GM18520 (cell line): ENCODE results near the gene KCNJ6.
"Not testable (repeated sequence)": the region's sequence is repeated elsewhere in the genome, so short reads cannot be mapped to it uniquely, and the experiment has no call there.

Source experiments
- ATAC-seq: cut with Tn5 transposase; IDR thresholded peaks from one replicate; pipeline ENCODE4 v1.9.1; 2021; ENCODE audit not compliant: unreplicated experiment

KCNJ6 gene

DNA sequence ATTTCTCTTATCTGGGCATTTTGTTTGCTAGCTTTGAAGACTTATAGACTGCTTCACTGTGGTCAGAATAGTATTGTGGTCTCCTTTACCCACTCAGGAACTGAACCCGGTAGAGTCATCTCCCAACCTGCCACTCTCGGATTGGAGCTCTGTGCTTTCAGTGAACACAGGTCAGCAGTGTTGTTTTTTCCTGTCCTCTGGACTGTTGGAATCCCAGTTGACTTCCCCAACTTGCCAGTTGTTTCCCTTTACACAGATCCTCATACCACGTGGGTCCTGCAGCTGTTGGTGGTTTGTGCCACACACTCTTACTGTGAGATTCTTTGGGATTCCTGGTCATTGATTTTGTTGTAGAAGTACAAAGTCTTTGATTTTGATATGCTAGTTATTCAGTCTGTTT lies 335.6 kb downstream of the KCNJ6 start:
- ATAC-seq: no peak

DNA sequence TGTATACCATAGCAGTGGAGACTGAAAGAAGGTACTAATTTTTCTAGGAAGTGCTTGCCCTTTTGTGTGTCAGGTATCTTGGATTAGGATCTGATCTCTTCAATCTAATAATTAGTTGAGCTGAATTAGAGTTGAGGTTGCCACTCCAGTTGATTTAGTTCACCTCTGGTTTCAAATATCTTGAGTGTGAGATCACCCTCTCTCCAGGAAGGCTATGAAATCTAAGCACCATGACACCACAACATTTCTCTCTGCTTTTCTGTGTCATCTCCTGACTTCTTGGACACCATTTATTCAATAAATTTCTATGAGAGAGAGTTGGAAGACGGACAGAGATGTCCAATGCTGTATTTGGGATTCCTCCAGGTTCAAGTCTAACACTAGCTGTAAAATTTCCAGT lies 336.9 kb downstream of the KCNJ6 start:
- ATAC-seq: no peak

DNA sequence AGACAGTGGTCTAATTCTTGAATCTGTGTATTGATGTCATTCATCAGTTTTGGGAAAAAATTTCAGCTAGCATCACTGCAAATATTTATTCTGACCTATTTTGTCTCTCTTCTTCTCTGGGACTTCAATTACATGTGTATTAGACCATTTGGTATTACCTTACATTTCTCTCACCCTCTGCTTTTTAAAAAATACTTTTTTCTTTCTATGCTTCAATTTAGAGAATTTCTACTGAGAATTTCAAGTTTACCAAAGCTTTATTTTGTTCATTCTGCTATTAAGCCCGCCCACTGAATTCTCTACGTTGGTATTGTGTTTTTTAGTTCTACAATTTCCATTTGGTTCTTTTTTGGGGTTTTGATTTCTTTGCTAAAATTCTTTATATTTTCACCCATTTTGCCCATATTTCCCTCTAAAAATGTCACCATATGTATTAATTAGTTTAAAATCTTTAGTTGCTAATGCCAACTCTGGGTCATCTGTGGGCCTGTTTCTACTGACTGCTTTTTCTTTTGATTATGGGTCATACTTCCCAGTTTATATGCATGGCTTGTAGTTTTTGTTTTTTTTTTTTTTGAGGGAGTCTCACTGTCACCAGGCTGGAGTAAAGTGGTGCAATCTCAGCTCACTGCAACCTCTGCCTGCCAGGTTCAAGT lies 337.7 kb downstream of the KCNJ6 start:
- no peak for ATAC-seq

DNA sequence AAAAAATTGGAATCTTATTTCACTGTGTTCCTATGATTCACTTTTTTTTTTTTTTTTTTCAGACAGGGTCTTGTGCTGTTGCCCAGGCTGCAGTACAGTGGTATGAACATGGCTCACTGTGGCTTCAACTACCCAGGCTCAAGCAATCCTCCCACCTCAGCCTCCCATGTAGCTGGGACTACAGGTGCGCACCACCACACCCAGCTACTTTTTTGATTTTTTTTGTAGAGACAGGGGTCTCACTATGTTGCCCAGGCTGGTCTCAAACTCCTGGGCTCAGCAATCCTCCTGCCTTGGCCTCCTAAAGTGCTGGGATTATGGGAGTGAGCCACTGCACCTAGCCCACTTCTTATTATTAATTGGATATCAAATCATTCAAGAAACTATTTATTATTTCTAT lies 339.3 kb downstream of the KCNJ6 start:
- not testable (repeated sequence) for ATAC-seq

DNA sequence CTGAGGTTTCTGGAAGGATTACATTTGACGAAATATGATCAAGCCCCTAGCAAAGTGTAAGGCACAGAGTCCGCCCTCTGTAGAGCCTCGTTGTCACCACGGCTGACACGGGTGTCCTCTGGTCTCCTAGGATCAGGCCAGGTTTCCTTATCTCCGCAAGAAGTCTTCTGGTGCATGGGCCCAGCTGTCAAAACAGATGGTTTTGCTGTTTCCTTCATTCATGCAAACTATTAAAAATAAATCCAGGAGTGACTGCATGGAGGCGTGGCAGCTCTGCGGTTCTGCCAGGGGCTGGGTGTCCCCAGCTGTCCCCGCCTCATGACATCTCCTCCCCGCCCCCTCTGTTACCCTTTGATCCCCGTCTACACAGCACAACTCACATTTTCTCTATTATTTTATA lies 340.7 kb downstream of the KCNJ6 start:
- ATAC-seq: no peak

DNA sequence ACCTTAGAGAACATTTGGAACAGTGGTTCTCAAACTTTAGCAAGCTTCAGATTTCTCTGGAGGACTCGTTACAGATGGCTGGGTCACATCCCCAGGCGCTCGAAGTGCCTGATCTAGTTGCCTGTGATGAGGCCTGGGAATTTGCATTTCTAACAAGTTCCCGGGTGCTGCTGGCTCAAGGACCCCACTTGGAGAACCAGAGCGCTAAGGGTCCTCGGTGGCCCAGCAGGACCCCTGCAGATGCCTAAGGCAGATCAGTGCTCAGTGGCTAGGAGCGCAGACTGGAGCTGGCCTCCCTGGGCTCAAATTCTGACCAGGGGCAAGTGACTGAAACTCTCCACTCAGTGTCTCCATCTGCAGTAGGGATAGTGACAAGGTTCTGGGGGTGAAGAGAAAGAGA lies 341.5 kb downstream of the KCNJ6 start:
- no peak for ATAC-seq

DNA sequence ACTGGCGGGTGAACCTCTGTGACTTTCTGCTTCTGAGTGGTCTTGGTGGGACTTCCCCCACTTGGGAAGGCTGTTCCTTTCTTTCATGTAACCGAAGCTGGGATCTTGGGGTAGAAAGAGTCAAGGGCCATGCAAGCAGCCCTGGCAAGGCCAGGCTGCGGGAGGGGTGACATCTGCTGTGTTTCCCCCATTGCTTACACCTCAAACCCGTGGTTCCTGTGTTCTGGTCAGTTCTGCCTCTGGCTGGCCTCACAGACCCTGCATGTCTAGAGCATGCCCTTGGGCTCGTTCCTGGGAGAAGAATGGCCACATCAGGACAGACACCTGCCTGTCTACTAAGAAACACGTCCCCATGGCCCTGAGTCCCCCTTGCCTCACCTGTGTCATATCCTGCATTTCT lies 341.9 kb downstream of the KCNJ6 start:
- ATAC-seq: no peak

DNA sequence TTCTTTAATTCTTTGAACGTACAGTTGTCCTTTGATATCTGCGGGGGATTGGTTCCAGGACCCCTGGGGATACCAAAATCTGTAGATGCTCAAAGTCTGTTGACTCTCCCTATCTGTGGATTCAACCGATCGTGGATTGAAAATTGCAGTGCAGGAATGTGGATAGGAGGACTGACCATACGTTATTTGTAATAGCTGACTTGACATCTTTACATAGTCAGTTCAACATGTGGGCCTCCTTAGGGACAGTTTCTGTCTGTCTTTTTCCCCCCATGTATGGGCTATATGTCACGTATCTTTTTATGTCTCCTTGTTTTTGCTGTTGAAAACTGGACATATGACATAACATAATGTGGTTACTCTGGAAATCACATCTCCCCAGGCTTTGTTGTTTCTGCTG lies 344.8 kb downstream of the KCNJ6 start:
- ATAC-seq: no peak

DNA sequence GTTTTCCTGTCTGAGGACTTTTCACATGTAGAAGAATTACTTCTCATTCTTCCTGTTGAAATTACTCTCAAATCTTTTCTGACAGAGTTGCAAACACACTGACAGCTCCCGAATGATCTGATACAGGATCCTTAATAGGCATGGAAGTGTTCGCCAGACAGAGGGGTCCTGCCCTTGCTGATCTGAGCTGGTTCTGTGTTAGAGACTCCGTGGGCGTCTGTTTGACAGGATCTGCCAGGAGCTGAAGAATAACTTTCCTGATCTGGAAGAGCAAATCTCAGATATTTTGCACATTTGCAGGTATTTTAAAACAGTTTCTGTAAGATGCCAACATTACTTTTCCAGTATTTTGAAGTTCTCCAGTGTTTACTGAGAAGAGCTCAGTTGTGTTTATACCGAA lies 347.3 kb downstream of the KCNJ6 start:
- no peak for ATAC-seq

DNA sequence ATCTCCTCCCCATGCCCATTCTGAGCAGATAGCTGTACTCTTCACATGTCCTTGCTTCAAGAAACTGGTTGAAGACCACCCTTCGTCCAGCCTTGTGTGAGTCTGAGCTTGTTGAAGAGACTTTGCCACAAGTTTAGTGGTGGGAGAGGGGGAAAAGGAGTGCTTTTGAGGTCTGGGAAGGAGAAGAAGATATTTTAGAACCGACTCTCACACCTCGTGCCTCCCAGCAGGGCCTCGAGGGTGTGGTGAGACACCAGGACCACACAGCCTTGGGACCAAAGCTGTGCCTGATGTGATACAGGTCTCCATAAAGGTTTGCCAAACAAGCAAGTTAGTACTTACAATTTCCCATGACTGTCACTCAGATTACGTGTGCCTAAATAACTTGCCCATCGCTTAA lies 347.8 kb downstream of the KCNJ6 start:
- ATAC-seq: no peak

DNA sequence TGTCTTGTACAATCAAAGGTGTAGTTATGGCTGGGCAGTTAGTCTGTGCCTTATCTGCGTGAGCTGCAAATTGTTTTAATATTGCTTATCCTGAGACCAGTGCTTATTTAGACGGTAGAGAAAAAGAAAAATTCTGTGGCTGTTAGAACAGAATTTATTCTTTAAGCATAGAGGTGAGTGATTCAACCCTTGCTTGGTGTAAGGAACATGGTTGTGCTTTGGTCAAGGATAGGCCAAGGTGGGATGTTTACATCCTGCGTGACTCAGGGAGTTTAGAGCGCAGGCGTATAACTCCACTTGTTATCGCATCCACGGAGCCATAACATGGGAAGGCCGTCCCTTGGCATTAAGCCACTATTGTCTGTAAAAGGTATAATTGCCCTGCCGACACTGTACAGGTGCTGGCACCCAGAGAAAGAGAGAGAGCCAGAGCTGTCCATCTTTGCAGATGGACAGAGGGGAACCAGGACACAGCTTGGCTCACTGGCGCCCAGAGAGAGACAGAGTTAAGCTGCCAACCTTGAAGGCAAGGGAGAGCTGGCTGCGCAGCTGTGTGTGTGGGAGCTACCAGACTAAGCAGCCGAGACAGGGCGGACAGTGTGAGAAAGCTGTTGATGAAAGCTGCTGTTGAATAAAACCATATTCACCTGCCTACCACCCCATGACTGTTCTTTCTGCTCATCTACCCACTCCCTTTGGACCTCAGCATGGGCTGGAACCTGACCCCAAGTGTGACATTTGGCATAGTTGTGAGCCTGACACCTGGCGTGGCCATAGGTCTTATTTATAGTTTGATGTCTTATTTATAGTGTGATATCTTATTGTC lies 349.3 kb downstream of the KCNJ6 start:
- ATAC-seq: no peak

DNA sequence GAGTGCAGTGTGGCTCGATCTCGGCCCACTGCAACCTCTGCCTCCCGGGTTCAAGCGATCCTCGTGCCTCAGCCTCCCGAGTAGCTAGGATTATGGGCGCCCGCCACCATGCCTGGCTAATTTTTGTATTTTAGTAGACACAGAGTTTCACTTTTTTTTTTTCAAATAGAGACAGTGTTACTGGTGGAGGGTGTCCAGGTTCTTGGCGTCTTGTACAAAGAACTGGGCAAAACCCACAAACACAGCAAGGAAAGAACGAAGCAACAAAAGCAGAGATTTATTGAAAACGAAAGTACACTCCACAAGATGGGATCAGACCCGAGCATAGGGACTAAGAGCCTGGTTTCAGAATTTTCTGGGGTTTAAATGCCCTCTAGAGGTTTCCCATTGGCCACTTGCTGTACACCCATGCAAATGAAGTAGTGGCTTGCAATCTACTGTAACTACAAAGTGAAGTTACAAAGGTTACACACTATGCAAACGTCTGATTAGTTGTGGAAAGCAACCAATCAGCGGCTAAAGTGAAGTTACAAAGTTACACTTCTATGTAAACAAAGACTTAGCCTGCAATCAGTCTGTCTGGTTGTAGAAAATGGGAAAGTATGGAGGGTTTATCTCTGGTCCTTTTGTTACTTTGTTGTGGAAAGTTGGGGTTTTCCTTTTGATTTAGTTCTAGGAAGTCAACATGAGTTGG lies 350.6 kb downstream of the KCNJ6 start:
- no peak for ATAC-seq

DNA sequence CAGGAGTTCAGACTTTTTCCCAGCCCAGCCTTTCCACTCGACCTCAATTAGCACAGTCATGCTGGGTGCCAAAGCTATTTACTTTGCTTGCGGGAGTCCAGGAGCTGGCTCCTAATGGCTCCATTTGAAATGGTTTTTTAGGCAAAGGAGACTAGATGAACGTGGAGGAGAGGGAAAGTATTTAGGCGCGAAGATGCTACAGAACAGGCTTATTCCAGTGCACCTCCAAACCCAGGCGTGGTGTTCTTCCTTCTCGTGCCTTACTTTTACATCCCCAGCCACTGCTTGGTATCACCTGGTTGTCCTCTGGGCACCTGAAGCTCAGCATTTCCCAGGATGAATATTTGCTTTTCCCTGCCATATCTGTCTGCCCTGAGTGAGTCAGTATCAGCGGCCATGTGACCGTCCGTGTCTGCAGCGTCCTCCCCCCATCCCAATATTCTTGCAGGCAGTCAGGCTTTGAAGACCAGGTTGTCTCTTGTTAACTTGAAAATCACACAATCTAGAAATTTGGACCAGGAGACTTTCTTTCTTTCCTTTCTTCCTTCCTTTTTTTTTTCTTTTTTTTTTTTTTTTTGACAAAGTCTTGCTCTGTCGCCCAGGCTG lies 351.2 kb downstream of the KCNJ6 start:
- no peak for ATAC-seq

DNA sequence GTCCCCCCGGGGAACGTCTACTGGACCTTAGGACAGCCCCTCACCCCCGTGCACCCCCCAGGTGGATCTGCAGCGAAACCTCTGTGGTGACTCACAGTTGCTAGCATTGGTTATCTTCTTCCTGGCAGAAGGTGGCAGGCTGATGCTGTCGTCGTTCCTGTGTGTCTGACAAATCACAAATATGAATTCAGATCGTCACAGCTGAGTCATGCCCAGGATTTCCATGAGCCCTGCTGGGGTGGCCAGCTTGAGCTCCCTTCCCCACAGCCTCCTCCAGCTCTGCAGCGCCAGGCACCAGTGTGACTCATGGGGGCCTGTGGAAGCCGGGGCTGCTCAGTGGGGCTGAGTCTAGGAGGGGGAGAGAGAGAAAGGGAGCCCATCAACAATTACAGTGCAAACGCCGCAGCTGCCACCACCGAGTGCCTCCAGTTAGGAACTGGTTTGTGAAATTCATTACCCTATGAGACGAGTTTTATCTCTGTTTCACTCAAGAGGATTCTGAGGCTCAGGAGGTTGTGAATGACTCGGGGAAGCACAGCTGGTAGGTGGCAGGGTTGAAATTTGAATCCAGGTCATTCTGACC lies 351.8 kb downstream of the KCNJ6 start:
- ATAC-seq: peak; percentile 51

DNA sequence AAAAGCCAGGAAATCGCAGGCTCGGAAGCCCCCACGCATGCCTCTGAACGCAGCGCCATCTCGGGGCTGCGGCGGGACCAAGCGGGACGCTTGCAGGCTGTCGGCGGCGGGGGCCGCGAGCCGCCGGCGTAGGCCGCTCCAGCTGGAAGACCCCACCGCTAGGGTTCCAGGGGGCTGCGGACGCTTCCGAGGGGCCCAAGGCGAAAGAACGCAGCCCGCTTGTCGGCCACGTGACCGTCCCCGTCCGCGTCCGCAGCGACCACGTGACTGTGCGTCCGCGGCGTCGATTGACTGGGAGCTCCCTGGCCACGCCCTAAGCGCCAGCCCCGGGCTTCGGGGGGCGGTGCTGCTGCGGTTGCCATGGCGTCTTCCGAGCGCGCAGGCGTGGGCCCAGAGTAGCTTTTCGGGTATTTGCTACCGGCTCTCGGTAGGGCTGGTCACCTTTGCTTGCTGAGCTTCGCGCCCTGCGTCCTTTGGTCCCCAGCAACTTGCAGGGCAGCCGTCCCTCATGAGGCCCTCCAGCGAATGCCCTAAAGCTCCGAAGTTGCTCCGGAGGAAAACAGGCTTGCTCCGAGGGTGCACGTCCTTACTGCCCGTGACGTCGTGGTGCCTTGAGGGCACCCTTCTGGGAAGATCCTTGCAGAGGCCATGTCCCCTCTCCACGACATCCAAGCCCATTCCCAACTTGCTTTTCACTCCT lies 352.5 kb downstream of the KCNJ6 start:
- ATAC-seq: peak; percentile 69

DNA sequence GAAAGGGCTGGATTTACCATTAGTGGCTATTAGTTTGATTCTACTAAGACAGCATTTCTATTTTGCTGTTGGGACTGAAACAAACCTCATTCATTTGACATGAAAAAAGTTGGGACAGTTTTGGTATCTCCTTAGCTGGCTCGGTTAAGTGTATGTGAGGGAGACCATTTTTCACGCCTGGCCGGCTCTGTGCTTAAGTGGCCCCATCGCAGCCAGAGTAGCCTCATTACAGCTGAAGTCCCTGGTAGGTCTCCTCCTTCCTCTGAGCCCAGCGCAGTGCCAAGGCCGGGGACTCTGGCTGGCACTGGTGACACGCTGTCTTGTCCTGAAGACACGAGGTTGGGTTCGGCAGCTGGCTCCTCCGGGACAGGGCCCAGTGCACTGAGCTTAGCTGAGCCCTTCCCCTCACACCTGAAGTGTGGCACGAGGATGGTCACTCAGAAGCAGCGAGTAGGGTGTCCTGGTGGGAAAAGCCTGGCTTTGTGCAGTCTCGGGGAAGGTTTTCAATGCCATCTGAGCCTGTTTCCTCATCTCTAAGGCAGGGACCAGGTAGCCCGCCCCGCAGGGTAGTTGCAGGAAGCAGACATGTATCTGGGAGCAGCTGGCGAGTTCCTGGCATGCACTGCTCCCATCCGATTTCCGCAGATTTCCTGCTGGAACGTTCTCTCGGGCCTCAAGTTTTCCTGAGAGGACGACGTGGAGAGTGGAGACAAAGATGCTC lies 353.2 kb downstream of the KCNJ6 start:
- no peak for ATAC-seq

DNA sequence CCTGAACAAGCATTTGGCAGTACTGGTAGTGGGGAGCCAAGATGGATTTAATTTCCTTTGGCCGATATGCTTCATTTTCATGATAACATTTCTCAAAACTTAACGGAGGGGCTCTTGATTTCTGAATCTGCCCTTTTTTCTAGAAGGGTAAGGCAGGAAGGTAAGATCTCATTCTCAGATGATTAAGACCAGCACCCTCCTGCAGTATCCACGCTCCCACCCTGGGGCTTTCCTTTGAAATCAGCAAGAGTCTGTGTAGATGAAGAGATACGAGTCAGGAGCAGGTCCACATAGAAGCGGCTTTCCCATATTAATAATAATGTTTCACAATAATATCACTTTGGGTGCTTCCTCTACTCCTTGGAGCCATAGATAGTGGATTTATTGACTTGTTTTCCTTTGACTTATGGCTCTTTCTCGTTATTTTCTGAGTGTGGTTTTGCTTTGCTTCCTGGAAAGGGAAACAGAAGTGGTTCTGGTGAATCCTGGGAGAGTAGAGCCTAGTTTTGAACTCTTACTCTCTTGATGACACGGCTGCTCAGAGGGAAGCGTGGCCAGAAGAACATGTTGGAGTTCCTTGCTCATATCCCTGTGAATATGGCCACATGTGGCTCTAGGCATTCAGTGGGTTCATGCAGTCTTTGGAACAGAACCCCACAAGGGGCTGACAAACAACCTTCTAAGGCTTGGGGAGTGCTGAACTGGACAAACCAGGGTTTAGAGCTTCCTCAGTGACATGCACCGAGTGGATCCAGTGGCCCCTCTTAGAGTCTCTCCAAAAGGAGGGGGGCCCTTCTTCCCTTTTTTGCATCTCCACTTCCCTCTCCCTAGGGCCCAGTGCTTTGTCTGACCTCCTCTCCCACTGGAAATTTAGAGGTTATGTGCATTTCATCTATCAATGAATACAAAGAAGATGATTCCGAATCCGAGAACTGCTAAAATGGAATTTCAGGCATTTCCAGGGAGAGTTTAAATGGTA lies 354.0 kb downstream of the KCNJ6 start:
- ATAC-seq: no peak

DNA sequence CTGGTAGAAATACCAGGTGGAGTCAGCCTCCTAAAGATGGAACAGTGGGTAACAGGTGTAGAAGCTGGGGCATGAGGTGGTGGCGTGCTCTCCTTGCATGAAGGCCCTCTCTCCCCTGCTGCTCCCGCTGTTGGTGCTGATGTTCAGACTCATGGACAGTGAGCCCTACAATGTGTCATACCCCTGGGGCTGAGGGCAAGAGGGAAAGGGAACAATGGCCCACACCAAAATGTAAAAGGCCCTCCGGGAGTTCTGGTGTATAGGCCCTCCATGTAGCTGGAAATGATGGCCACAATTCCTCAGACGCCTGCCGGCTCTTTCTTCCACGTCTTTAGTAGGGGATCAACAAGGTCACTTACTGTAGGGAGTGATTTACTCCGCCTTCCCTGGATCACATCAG lies 354.8 kb downstream of the KCNJ6 start:
- ATAC-seq: no peak

DNA sequence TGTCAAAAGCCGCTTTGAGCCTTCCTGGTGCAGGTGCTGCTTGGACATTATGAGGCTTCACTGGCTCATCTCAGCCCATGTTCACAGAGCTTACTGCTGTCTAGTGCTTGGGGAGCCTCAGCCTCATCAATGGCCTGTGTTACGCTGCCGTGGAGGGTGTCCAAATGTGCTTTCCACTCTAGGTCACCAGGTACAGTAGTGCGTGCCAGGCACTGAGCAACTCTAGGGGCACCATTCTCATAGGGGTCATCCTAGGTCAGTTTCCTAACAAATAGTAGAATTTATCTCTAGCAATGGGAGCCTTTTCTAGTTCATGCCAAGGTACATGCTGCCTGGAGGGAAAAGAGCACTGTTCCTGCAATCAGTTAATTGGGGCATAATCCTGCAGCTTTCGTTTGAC lies 355.9 kb downstream of the KCNJ6 start:
- no peak for ATAC-seq
